GM12872 (cell line): ENCODE measurements around the gene NMUR2.

Experiments
- TF ChIP-seq, protein P1 (sequence below): IDR thresholded peaks from 3 replicates; pipeline ENCODE4 v1.5.1; 2011; ENCODE audit warnings: low read depth, mild to moderate bottlenecking, low read length, moderate library complexity; ENCODE audit not compliant: insufficient read depth

NMUR2 gene

DNA sequence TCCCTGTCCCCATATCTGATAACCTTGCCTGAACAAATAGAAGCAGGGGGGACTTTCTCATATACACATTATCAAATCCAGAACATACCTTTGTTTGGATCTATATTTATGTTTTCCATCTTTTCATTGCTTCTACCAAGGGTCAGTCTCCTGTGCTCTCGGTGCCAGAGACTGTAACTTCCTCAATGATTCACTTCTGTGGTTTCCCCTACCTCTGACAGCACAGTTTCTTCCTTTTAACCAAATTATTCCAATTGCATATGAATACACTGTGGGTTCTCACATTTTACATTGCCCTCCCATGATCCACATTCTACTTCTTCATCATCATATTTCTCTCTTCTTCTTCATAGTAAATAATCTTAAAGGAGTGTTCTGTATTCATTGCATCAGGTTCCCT lies 32.2 kb downstream of the NMUR2 start:
- TF ChIP-seq, protein P1, sequence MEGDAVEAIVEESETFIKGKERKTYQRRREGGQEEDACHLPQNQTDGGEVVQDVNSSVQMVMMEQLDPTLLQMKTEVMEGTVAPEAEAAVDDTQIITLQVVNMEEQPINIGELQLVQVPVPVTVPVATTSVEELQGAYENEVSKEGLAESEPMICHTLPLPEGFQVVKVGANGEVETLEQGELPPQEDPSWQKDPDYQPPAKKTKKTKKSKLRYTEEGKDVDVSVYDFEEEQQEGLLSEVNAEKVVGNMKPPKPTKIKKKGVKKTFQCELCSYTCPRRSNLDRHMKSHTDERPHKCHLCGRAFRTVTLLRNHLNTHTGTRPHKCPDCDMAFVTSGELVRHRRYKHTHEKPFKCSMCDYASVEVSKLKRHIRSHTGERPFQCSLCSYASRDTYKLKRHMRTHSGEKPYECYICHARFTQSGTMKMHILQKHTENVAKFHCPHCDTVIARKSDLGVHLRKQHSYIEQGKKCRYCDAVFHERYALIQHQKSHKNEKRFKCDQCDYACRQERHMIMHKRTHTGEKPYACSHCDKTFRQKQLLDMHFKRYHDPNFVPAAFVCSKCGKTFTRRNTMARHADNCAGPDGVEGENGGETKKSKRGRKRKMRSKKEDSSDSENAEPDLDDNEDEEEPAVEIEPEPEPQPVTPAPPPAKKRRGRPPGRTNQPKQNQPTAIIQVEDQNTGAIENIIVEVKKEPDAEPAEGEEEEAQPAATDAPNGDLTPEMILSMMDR, result no peak

DNA sequence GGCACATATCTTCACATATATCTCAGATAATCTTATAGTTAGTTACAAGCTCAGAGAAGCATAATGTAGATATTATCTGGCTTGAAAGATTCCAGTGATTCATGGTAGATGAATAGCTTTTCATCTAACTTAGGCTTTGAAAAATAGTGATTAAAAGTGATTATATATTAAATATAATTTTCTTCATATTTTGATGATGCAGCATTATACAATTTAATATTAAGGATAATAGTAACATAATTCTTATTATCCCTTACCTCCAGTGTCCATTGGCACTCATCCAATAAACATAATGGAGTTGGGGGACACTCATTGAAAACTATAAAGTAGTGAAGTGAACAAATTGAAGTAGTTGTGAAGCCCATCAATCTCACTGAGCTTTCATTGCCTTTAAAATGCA lies 35.8 kb downstream of the NMUR2 start:
- TF ChIP-seq, protein P1, result no peak

DNA sequence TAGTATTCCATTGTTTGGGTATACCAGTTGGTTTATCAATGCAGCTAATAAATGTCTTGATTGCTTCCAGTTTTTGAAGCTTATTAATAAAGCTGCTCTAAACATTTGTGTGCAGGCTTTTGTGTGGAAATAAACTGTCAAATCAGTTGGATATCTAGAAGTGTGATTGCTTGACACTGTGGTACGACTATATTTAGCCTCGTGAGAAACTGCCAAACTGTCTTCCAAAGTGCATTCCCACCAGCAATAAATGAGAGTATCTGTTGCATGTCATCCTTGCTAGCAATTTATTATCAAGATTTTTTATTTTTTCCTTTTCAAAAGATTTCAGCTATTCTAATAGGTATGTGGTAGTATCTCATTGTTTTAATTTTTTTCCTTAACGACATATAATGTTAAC lies 37.5 kb downstream of the NMUR2 start:
- TF ChIP-seq, protein P1, result no peak

DNA sequence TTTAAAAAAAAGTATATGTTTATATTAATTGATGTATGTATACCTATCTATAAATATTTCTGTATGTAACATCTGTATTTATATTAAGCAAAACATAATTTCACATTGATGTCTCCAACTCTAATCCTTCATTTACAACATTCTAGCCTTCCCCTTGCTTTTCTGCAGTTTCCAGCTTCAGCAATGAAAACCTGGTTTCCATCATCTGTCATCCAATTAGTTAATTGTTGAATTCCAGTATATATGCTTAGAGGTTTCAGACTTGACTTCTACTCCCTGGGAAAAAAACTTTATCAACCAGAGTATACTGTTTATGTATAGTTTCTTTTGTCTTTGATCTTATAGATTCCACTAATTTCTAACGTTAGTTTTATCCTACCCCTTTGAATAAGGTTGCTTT lies 38.4 kb downstream of the NMUR2 start:
- TF ChIP-seq, protein P1, result no peak

DNA sequence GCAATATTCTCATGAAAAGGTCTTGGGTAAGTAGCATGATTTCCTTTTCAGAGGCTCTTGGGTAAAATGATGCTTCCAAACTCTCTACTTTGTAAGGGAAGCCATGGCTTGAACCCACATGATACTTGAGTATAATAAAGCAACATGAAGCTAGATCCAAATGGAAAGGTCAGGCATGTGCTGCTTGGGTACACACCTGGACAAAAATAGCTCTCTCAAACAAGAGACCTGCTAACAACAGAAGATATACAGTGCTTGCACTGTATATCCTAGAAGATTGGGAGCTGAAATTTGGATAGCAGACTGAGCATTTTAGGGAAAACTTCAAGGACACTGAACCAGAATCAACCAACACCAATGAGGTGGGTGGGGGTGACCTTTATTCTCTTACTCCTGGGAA lies 40.2 kb downstream of the NMUR2 start:
- TF ChIP-seq, protein P1, result no peak

DNA sequence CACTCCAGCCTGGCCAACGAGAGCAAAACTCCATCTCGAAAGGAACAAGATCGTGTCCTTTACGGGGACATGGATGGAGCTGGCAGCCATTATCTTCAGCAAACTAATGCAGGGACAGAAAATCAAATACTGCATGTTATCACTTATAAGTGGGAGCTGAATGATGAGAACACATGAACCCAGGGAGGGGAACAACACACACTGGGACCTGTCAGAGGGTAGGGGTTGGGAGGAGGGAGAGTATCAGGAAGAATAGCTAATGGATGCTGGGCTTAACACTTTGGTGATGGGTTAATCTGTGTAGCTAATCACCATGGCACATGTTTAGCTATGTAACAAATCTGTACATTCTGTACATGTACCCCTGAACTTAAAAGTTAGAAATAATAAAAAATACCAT lies 40.9 kb downstream of the NMUR2 start:
- TF ChIP-seq, protein P1, result no peak

DNA sequence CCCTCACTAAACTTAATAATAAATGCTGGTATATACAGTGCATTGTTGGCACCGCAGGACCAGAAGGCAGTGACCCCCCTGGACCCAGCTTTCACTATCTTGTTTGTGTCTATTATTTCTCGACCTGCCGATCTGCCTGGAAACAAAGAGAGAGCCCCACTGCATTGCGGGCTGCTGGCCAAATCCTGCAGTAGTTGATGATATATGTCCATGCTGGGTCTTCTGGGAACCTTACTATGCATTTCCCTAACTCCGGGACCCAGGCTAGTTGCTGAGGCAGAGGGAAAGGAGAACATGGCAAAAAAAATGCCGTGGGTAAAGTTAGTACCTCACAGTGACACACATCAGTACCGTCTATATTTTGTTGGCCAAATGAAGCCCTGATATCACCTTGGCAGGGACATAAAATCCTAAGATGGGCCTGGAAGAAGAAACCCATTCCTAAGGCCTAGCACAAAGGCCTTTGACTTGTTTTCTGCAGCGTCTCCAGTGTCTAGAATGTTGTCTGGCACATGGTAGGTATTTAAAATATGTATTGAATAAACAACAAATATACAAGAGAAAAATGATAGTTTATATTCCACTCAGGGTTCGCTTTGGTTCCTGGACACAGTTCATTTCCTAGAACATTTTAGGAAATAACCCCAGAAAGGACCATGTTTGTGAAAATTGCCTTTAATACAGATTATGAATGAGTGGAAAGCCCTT lies 46.1 kb downstream of the NMUR2 start:
- TF ChIP-seq, protein P1, result no peak

DNA sequence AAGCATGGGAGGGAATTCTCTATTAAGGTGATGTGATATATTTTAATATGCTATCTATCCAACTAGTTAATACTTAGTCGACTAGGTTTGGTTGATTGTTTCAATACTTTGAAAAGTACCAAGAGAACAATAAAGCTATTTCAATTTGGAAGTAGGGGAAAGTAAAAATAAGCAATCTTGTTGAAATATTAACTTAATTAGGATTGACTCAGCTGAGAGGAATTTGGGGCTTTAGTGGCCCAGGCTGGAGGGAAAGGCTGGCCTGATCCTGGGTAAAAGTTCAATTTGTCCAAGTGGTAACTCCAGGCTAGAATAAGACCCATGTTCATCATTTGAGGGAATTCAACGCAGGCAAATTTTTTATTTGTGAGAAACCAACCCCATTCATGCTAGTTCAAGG lies 48.6 kb downstream of the NMUR2 start:
- TF ChIP-seq, protein P1, result no peak
